ENCODE results near the gene THRB. TPM values are rescaled to one million over a fixed set of nuclear protein-coding genes. Genes with fewer than 3 reads are reported as not detected.

The THRB gene
- polyA plus RNA-seq, 1 of the 3 experiments (the other 2 are of a cell fraction) = 0.02 TPM

DNA sequence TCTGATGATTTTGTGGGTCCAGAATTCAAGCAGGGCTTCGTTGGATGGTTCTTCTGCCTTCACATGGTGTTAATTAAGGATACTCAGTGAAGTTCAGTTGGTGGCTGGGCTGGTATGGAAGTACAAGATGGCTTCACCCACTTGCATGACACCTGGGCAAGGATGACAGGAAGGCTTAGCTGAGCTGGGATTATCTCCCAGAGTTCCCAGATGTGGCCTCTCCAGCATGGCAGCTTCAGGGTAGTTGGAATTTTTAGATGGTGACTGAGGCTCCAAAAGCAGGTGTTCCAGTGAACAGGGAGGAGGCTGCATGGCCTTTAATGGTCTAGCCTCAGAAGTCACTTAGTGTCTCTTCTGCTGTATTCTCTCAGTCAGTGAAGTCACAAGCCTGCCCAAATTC, 135.5 kb downstream of the THRB start:
- CTCF ChIA-PET = no interaction called here
- H3K9me3 ChIP-seq = no peaks in the 10 kb centered on the region

DNA sequence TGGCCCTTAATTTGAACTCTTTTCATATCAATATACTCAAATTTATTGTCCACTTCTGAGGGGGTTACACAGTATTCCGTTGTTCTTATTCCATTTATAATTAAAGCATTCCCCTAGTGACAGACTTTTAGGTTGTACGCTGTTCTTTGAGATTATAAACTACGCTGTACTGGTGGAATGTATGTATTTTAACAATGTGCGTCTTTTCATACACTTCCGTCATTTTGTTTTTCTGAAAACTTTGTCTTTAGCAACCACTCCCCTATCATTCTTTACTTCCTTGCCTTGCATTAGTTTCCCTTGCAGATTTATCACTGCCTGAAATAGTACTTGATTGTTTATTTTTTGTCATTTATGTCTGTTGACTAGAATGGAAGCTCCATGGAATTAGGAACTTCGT, 137.0 kb downstream of the THRB start:
- ChIA-PET POLR2A (no interaction called here), CTCF (no interaction called here)
- Histone ChIP-seq H3K79me2 (ENCODE audit: insufficient read depth) (no peaks in the 10 kb centered on the region), H3K9me2 (no peaks in the 10 kb centered on the region), H3K9ac (no peak overlapping the region), H3K4me3 (ENCODE audit: low read depth in 2 of 2, low read length in 1 of 2) (no peak overlapping the region), H3F3A (replicated peaks; ENCODE audit: insufficient read depth) (no peaks in the 10 kb centered on the region), H2AFZ (ENCODE audit: low read depth) (no peak overlapping the region), H3K4me2 (no peak overlapping the region), H3K27me3 (ENCODE audit: insufficient read depth) (no peaks in the 10 kb centered on the region), H3K4me1 (ENCODE audit: control insufficient read depth in 1 of 2, insufficient read depth in 2 of 2, low read depth in 1 of 2, low read length in 1 of 2) (no peaks in the 10 kb centered on the region), H3K27ac (ENCODE audit: low read depth in 2 of 2, low read length in 1 of 2) (no peak overlapping the region), H3K36me3 (replicated peaks in 1 of 2; ENCODE audit: control insufficient read depth in 1 of 2, insufficient read depth in 2 of 2, low read length in 1 of 2) (no peaks in the 10 kb centered on the region), H3K9me3 (no peaks in the 10 kb centered on the region), H4K20me1 (ENCODE audit: insufficient read depth) (no peaks in the 10 kb centered on the region)
- TF ChIP-seq ELF1 (IDR thresholded peaks at IDR 0.05) (no peak), GATA2 (CRISPR knock-in tag; IDR thresholded peaks at IDR 0.05) (no peak), TEAD4 (IDR thresholded peaks at IDR 0.05; ENCODE audit: borderline replicate concordance, insufficient read depth) (no peak), JUND (IDR thresholded peaks at IDR 0.05) (no peak), RXRA (IDR thresholded peaks at IDR 0.05; ENCODE audit: borderline replicate concordance, low read depth) (no peak)
- TF ChIP-seq, protein P1, sequence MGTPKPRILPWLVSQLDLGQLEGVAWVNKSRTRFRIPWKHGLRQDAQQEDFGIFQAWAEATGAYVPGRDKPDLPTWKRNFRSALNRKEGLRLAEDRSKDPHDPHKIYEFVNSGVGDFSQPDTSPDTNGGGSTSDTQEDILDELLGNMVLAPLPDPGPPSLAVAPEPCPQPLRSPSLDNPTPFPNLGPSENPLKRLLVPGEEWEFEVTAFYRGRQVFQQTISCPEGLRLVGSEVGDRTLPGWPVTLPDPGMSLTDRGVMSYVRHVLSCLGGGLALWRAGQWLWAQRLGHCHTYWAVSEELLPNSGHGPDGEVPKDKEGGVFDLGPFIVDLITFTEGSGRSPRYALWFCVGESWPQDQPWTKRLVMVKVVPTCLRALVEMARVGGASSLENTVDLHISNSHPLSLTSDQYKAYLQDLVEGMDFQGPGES (IDR thresholded peaks at IDR 0.05; ENCODE audit: low read depth, low read length) = no peak
- TF ChIP-seq, protein P2, sequence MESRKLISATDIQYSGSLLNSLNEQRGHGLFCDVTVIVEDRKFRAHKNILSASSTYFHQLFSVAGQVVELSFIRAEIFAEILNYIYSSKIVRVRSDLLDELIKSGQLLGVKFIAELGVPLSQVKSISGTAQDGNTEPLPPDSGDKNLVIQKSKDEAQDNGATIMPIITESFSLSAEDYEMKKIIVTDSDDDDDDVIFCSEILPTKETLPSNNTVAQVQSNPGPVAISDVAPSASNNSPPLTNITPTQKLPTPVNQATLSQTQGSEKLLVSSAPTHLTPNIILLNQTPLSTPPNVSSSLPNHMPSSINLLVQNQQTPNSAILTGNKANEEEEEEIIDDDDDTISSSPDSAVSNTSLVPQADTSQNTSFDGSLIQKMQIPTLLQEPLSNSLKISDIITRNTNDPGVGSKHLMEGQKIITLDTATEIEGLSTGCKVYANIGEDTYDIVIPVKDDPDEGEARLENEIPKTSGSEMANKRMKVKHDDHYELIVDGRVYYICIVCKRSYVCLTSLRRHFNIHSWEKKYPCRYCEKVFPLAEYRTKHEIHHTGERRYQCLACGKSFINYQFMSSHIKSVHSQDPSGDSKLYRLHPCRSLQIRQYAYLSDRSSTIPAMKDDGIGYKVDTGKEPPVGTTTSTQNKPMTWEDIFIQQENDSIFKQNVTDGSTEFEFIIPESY (IDR thresholded peaks at IDR 0.05; ENCODE audit: borderline replicate concordance, low read depth) = no peak
- WGBS (ENCODE audit: low lambda C conversion rate) = 73% methylated on average over 6 of the region's 6 CpGs
- DNase-seq = no peak

More for the DNA sequence above, 135.5 kb downstream of the THRB start:
- H3K4me2 ChIP-seq = no peak overlapping the region
- H3K27ac ChIP-seq (ENCODE audit: low read depth in 2 of 2, low read length in 1 of 2) = no peak overlapping the region
- H3F3A ChIP-seq (replicated peaks; ENCODE audit: insufficient read depth) = no peaks in the 10 kb centered on the region
- no peaks in the 10 kb centered on the region for H3K36me3 ChIP-seq (replicated peaks in 1 of 2; ENCODE audit: control insufficient read depth in 1 of 2, insufficient read depth in 2 of 2, low read length in 1 of 2)
- WGBS (ENCODE audit: low lambda C conversion rate) = 25% methylated on average over 1 of the region's 1 CpG
- H3K4me1 ChIP-seq (ENCODE audit: control insufficient read depth in 1 of 2, insufficient read depth in 2 of 2, low read depth in 1 of 2, low read length in 1 of 2) = no peaks in the 10 kb centered on the region
- no peaks in the 10 kb centered on the region for H3K27me3 ChIP-seq (ENCODE audit: insufficient read depth)
- POLR2A ChIA-PET = no interaction called here
- no peak for DNase-seq
- H4K20me1 ChIP-seq (ENCODE audit: insufficient read depth) = no peaks in the 10 kb centered on the region
- H3K9ac ChIP-seq = no peak overlapping the region
- no peaks in the 10 kb centered on the region for H3K9me2 ChIP-seq
- no peak for TF ChIP-seq GABPA (IDR thresholded peaks at IDR 0.05; ENCODE audit: low read depth)
- TF ChIP-seq FOXJ3 (CRISPR knock-in tag; IDR thresholded peaks at IDR 0.05) = no peak
- TF ChIP-seq POLR2AphosphoS5 (IDR thresholded peaks at IDR 0.05; ENCODE audit: low read depth, low read length) = no peak
- TF ChIP-seq, protein P3, sequence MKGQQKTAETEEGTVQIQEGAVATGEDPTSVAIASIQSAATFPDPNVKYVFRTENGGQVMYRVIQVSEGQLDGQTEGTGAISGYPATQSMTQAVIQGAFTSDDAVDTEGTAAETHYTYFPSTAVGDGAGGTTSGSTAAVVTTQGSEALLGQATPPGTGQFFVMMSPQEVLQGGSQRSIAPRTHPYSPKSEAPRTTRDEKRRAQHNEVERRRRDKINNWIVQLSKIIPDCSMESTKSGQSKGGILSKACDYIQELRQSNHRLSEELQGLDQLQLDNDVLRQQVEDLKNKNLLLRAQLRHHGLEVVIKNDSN (IDR thresholded peaks at IDR 0.05; ENCODE audit: borderline replicate concordance, low read depth) = no peak
- TF ChIP-seq RXRA (IDR thresholded peaks at IDR 0.05; ENCODE audit: borderline replicate concordance, low read depth) = no peak
- no peak for TF ChIP-seq RFX5 (IDR thresholded peaks at IDR 0.05; ENCODE audit: low read length)
- TF ChIP-seq, protein P4, sequence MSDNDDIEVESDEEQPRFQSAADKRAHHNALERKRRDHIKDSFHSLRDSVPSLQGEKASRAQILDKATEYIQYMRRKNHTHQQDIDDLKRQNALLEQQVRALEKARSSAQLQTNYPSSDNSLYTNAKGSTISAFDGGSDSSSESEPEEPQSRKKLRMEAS (IDR thresholded peaks at IDR 0.05; ENCODE audit: low read depth) = no peak
- TF ChIP-seq FOSL2 (IDR thresholded peaks at IDR 0.05; ENCODE audit: borderline replicate concordance, low read depth) = no peak
- no peak for TF ChIP-seq EP300 (IDR thresholded peaks at IDR 0.05; ENCODE audit: borderline replicate concordance in 1 of 2, low read depth in 1 of 2, low read length in 1 of 2)
- TF ChIP-seq, protein P2 (IDR thresholded peaks at IDR 0.05; ENCODE audit: borderline replicate concordance, low read depth) = no peak
- no peak overlapping the region for H2AFZ ChIP-seq (ENCODE audit: low read depth)
- no peak overlapping the region for H3K4me3 ChIP-seq (ENCODE audit: low read depth in 2 of 2, low read length in 1 of 2)
- H3K79me2 ChIP-seq (ENCODE audit: insufficient read depth) = no peaks in the 10 kb centered on the region
